ENCODE data around the gene UQCC5. TPM values are rescaled to one million over a fixed set of nuclear protein-coding genes. Genes with fewer than 3 reads are reported as not detected.
A peak's percentile ranks its signal among the peaks of the same experiment; 100 is the strongest.

Gene UQCC5
- total RNA-seq, 1 donor from 2014 or later: 16.0 TPM

GRCh38 chr3:52502808-52503350, 33.5 kb upstream of the UQCC5 start:
- ATAC-seq (no peak), DNase-seq (ENCODE audit: low spot score) (no peak)
- intact Hi-C loops (cut with DNase I): no loop called here

GRCh38 chr3:52503788-52504424, 32.5 kb upstream of the UQCC5 start:
- intact Hi-C loops (cut with DNase I): no loop called here
- no peak for DNase-seq (ENCODE audit: low spot score)

DNA sequence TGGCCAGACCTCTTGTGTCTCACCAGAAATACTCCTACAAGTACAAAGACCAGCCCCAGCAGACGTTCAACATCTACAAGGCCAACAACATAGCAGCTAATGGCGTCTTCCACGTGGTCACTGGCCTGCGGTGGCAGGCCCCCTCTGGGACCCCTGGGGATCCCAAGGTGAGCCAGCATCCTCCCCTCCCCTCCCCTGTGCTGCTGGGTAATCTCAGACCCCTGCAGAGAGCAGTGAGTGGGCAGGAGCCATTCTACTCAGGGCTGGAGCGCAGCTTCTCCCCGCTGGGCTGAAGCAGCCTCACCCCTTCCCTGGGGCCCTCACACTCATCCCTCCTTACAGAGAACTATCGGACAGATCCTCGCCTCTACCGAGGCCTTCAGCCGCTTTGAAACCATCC, 31.4 kb upstream of the UQCC5 start:
- DNase-seq (ENCODE audit: low spot score) (no peak), ATAC-seq (no peak)
- intact Hi-C loops (cut with DNase I): no loop called here

More at GRCh38 chr3:52503788-52504424, 32.5 kb upstream of the UQCC5 start:
- ATAC-seq: no peak

DNA sequence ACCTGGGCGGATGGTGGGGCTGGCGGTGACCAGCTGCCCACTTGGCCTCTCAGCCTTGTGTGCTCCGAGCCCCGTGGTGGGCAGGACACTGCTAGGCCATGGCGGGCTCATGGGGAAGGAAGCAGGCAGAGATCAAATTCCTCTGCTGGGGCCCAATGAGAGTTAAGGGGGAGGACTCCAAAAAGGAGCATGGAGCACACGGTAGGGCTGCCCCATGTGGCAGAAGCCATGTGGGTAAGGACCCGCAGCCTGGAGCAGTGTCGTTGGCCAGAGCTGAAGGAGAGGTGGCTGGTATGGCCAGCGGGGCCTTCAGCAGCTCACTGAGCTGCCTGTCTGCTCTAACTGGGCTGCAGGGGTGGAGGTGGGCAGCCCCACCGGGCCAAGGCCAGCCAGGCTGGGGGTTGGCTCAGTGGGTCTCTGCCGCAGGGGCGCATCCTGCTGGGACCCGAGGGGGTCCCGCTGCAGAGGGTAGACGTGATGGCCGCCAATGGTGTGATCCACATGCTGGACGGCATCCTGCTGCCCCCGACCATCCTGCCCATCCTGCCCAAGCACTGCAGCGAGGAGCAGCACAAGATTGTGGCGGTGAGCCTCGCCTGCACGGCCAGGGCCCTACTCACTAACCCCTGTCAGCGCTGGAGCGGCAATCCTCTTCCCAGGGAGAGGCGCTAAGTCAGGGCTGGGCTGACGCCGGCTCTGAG, 30.0 kb upstream of the UQCC5 start:
- ATAC-seq (no peak), DNase-seq (ENCODE audit: low spot score) (no peak)
- intact Hi-C loops (cut with DNase I): no loop called here

DNA sequence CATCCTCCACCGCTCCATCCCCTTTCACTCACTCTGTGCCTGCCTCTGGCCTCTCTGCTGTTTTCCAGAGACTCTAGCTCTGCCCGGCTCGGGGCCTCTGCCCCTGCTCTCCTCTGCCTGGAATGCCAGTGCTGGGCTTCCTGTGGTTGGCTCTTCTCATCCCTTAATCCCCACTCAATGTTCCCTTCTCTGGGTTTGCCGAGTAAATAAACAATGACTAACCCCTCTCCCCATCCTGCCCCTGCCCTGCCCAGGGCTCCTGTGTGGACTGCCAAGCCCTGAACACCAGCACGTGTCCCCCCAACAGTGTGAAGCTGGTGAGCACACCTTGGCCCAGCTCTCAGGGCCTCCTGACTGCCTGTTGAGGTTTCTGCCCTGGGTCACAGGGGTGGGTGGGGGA, 29.0 kb upstream of the UQCC5 start:
- DNase-seq (ENCODE audit: low spot score) (no peak), ATAC-seq (no peak)
- intact Hi-C loops (cut with DNase I): no loop called here

GRCh38 chr3:52509753-52510328, 26.6 kb upstream of the UQCC5 start:
- no peak for ATAC-seq
- DNase-seq (ENCODE audit: low spot score): no peak
- intact Hi-C loops (cut with DNase I): no loop called here

DNA sequence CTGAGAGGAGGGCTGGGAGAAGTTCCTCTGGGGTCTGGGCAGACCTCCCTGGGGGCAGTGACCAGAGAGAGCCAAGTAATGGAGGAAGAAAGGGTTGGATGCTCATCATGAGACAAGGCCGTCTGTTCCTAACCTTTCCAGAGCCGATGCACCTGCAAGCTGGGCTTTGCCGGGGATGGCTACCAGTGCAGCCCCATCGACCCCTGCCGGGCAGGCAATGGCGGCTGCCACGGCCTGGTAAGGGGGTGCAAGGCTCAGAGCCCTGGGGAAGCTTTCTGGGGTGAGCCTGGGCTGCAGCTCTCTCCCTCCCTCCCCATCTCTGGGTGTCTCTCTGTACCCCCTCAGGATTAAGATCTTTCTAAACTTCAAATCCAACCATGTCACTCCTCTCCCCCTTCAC, 24.9 kb upstream of the UQCC5 start:
- ATAC-seq (no peak), DNase-seq (ENCODE audit: low spot score) (no peak)
- intact Hi-C loops (cut with DNase I): no loop called here

GRCh38 chr3:52512105-52512504, 24.3 kb upstream of the UQCC5 start:
- no peak for ATAC-seq
- no peak for DNase-seq (ENCODE audit: low spot score)
- intact Hi-C loops (cut with DNase I): no loop called here

DNA sequence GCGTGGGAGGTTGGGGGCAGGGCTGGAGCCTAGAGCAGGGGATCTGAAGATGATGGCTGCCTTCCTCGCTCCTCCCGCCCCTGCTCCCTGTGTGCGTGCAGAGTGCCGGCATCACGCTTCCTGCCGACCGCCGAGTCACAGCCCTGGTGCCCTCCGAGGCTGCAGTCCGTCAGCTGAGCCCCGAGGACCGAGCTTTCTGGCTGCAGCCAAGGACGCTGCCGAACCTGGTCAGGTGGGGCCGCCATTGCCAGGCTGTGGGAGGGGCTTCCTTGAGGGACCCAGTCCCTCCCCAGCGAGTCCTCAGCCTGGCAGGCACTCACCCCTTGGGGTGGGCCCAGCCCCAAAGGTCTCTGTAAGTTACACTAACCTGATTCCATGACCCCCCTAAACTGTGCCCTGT, 23.7 kb upstream of the UQCC5 start:
- ATAC-seq: no peak
- intact Hi-C loops (cut with DNase I): no loop called here

GRCh38 chr3:52513281-52513680, 23.1 kb upstream of the UQCC5 start:
- ATAC-seq (no peak), DNase-seq (ENCODE audit: low spot score) (no peak)
- intact Hi-C loops (cut with DNase I): no loop called here

More for the DNA sequence above, 23.7 kb upstream of the UQCC5 start:
- DNase-seq (ENCODE audit: low spot score): no peak

DNA sequence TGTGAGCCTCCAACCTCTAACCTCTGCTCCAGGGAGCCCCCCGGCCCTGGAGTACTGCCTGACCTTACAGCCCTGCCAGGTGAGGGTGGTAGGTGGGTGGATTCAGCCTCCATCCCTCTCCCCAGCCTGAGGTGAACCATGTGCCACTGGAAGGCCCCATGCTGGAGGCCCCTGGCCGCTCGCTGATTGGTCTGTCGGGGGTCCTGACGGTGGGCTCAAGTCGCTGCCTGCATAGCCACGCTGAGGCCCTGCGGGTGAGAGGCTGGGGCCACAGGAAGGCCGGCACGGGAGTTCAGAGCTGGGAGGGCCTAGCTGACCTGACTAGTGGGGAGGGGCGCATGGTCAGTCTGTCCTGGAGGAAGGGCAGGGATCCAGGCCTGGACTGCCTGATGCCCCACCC, 21.8 kb upstream of the UQCC5 start:
- intact Hi-C loops (cut with DNase I): no loop called here
- no peak for DNase-seq (ENCODE audit: low spot score)
- no peak for ATAC-seq

- intact Hi-C loops (cut with DNase I): no loop called here
- ATAC-seq (no peak), DNase-seq (ENCODE audit: low spot score) (no peak)
These were observed 21.2 kb upstream of the UQCC5 start for GRCh38 chr3:52515192-52515591.

- ATAC-seq (no peak), DNase-seq (ENCODE audit: low spot score) (no peak)
- intact Hi-C loops (cut with DNase I): no loop called here
These were observed 19.8 kb upstream of the UQCC5 start for GRCh38 chr3:52516509-52517195.

DNA sequence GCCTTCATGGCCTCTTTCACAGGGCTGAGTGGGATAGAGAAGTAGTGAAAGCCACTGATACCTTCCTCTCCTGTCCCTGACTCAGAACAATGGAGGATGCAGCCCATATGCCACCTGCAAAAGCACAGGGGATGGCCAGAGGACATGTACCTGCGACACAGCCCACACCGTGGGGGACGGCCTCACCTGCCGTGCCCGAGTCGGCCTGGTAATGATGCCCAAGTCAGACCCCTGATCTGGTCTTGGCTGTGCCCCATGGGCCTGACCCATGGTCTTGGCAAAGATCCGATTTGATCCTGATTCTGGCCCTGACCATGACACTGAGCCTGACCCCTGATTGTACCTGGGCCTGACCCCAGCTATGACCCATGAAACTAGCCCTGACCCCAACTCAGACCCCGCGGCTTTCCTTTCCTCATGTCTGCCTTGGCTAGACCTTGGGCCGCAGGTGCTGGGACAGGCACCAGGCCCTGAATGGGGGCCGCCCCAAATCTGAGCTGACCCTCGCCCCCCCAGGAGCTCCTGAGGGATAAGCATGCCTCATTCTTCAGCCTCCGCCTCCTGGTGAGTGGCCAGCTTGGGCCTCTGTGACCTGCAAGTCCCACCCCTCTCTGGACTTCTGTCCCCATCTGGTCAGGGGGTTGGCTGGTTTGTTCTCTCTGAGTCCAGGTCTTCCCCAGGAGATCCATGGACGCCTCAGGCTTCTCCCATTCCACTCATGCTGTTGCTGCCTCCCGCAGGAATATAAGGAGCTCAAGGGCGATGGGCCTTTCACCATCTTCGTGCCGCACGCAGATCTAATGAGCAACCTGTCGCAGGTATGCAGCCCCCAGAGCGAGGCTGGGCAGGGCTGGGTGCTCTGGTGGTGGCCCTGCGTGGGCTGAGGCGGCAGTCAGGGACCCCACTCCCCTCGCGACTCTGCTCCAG, 18.3 kb upstream of the UQCC5 start:
- DNase-seq (ENCODE audit: low spot score): no peak
- intact Hi-C loops (cut with DNase I): no loop called here

DNA sequence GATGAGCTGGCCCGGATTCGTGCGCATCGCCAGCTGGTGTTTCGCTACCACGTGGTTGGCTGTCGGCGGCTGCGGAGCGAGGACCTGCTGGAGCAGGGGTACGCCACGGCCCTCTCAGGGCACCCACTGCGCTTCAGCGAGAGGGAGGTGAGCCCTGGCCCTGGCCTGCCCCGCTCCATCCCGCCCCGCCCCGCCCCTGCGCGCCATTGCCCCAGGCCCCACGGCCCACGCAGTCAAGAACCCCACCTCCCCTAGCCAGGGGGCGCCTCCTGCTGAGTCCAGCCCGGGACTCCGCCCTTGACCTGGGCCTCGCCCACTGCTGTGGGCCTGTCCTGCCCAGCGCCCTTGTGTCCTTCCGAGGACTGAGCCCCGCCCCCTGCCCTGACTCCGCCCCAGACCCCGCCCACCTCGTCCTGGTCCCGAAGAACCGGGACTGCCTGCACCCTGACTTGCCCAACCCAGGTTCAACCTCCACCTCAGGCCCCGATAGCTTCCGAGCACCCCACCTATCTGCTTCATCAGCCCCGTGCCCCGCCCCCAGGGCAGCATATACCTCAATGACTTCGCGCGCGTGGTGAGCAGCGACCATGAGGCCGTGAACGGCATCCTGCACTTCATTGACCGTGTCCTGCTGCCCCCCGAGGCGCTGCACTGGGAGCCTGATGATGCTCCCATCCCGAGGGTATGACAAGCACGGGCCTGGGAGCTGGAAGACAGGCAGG, 17.5 kb upstream of the UQCC5 start:
- intact Hi-C loops (cut with DNase I): no loop called here
- peak; percentile 82 for DNase-seq (ENCODE audit: low spot score)
- peak; percentile 63 for ATAC-seq

More for the DNA sequence above, 18.3 kb upstream of the UQCC5 start:
- ATAC-seq: no peak

DNA sequence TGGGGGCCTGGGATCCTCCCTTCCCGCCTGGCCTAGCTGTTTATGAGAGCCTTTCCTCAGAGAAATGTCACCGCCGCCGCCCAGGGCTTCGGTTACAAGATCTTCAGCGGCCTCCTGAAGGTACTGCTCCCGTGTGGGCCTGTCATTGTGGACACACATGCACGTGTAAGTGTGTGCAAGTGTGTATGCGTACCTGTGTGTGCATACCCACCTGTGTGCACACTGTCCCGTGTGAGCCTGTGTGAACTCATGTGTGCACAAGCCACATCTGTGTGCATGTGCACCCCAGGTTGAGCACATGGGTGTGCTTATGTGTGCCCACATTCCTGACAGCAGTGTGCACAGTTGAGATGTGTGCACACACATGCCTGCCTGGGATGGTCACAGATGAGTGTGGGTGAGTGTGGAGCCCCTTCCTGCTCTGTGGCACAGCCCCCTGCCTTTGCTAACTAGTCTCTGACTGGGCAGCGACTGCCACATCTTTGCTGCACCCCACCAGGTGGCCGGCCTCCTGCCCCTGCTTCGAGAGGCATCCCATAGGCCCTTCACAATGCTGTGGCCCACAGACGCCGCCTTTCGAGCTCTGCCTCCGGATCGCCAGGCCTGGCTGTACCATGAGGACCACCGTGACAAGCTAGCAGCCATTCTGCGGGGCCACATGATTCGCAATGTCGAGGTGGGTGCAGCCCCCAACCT, 16.8 kb upstream of the UQCC5 start:
- intact Hi-C loops (cut with DNase I): no loop called here
- no peak for ATAC-seq

GRCh38 chr3:52520141-52520667, 16.2 kb upstream of the UQCC5 start:
- no peak for DNase-seq (ENCODE audit: low spot score)
- ATAC-seq: no peak
- intact Hi-C loops (cut with DNase I): no loop called here

More for the DNA sequence above, 16.8 kb upstream of the UQCC5 start:
- DNase-seq (ENCODE audit: low spot score): no peak

Measured in sciatic nerve (tissue), 2 donors.